Parathyroid adenoma (tissue), 2 donors: Measurements from ENCODE around the gene CNTNAP2.

ENCODE experiments used
- H2AFZ ChIP-seq: fragments of 300-600 bp; sonication (generic); one replicate; pipeline ENCODE4 v1.7.0; 2017; ENCODE audit warnings: antibody characterized with exemption, mild to moderate bottlenecking
- H3K27ac ChIP-seq: fragments of 300-600 bp; sonication (generic); one replicate; pipeline ENCODE4 v1.7.0; 2017
- H3K27me3 ChIP-seq: fragments of 300-600 bp; sonication (generic); one replicate; pipeline ENCODE4 v1.7.0; 2017; ENCODE audit warnings: low read length; ENCODE audit not compliant: control insufficient read depth, insufficient read depth
- H3K36me3 ChIP-seq: fragments of 300-600 bp; sonication (generic); one replicate; pipeline ENCODE4 v1.7.0; 2017; ENCODE audit warnings: low read length; ENCODE audit not compliant: control insufficient read depth, insufficient read depth
- H3K4me1 ChIP-seq: fragments of 300-600 bp; sonication (generic); one replicate; pipeline ENCODE4 v1.7.0; 2017; ENCODE audit warnings: control low read depth
- H3K4me2 ChIP-seq: fragments of 300-600 bp; sonication (generic); one replicate; pipeline ENCODE4 v1.7.0; 2017; ENCODE audit warnings: low read length
- H3K4me3 ChIP-seq: fragments of 300-600 bp; sonication (generic); one replicate; pipeline ENCODE4 v1.7.0; 2017; ENCODE audit warnings: low read depth, low read length
- H3K79me2 ChIP-seq: fragments of 300-600 bp; sonication (generic); one replicate; pipeline ENCODE4 v1.7.0; 2017; ENCODE audit warnings: control low read depth
- H3K9ac ChIP-seq: fragments of 300-600 bp; sonication (generic); one replicate; pipeline ENCODE4 v1.7.0; 2017; ENCODE audit warnings: mild to moderate bottlenecking
- H3K9me3 ChIP-seq: fragments of 300-600 bp; sonication (generic); one replicate; pipeline ENCODE4 v1.7.0; 2017; ENCODE audit warnings: low read length; ENCODE audit not compliant: control insufficient read depth
- CTCF ChIP-seq: fragments of 300-600 bp; sonication (generic); IDR thresholded peaks from one replicate; pipeline ENCODE4 v1.7.0; 2017; ENCODE audit warnings: antibody characterized with exemption, mild to moderate bottlenecking
- donor health status: primary hyperparathyroidism.

The CNTNAP2 gene

DNA sequence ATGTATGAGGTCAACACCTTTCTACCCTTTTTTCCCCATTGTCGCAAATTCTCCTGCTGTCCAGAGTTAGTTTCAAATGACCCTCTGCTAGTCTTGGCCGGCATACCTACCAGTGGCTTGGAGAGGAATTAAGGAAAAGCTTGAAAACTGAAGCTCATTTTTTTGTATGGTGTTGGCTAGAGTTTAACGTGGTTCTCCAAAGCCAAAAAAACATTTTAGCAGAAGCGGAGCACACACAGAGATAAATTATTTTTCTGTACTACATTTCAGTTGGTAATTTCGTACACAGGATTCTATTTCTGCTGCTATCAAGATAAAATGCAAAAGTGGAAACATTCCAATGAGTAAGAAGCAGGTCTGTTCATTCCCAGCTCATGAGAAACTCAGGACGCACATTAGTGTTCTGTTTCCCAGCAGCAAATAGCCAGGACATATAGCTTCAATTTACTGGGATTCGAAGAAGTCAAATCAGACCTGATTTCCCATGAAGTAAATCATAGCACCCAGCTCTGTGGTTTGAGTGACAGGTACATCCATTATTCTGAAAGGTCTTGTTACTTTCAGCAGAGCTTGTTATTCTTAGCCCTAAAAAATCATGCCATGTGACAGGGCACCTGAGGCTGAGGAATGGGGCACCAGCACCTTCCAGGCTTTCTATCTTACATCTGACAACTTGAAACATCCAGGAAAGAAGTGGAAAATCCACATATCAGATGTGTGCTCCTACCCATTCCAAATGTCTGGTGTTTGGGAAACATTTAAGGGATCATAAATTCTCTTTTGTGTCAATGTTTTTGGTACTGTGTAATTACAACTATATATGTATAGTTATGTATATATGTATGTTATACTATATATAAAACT lies 2258.0 kb downstream of the CNTNAP2 start:
- Histone ChIP-seq H3K4me3 (no peak overlapping the region), H3K9me3 (no peaks in the 10 kb centered on the region), H3K9ac (no peak overlapping the region), H3K27ac (no peak overlapping the region), H3K36me3 (no peaks in the 10 kb centered on the region), H3K4me2 (no peak overlapping the region), H3K27me3 (no peaks in the 10 kb centered on the region), H3K4me1 (no peaks in the 10 kb centered on the region), H2AFZ (no peak overlapping the region), H3K79me2 (no peaks in the 10 kb centered on the region)
- no peak for TF ChIP-seq CTCF

- no peak for TF ChIP-seq CTCF
- H2AFZ ChIP-seq: no peak overlapping the region
- H3K9ac ChIP-seq: no peak overlapping the region
- no peaks in the 10 kb centered on the region for H3K36me3 ChIP-seq
- no peaks in the 10 kb centered on the region for H3K9me3 ChIP-seq
- H3K4me3 ChIP-seq: no peak overlapping the region
- H3K4me1 ChIP-seq: no peaks in the 10 kb centered on the region
- no peaks in the 10 kb centered on the region for H3K79me2 ChIP-seq
- H3K27me3 ChIP-seq: no peaks in the 10 kb centered on the region
- no peak overlapping the region for H3K4me2 ChIP-seq
- H3K27ac ChIP-seq: no peak overlapping the region
Observed at GRCh38 chr7:148379677-148380076, 2263.1 kb downstream of the CNTNAP2 start.

GRCh38 chr7:148380596-148381419 lies 2264.2 kb downstream of the CNTNAP2 start:
- H3K4me1 ChIP-seq: no peaks in the 10 kb centered on the region
- no peak overlapping the region for H3K9ac ChIP-seq
- no peaks in the 10 kb centered on the region for H3K9me3 ChIP-seq
- H3K4me3 ChIP-seq: no peak overlapping the region
- H3K27ac ChIP-seq: no peak overlapping the region
- H3K4me2 ChIP-seq: no peak overlapping the region
- H3K27me3 ChIP-seq: no peaks in the 10 kb centered on the region
- no peak for TF ChIP-seq CTCF
- H3K79me2 ChIP-seq: no peaks in the 10 kb centered on the region
- H2AFZ ChIP-seq: no peak overlapping the region
- H3K36me3 ChIP-seq: no peaks in the 10 kb centered on the region

GRCh38 chr7:148382596-148382995 lies 2266.0 kb downstream of the CNTNAP2 start:
- Histone ChIP-seq H3K4me3 (no peak overlapping the region), H3K9me3 (no peaks in the 10 kb centered on the region), H3K9ac (no peak overlapping the region), H3K4me2 (no peak overlapping the region), H3K4me1 (no peaks in the 10 kb centered on the region), H3K79me2 (no peaks in the 10 kb centered on the region), H3K36me3 (no peaks in the 10 kb centered on the region), H2AFZ (no peak overlapping the region), H3K27me3 (no peaks in the 10 kb centered on the region), H3K27ac (no peak overlapping the region)
- no peak for TF ChIP-seq CTCF
